ENCODE data around the gene PRKAG1. TPM values are rescaled to one million over a fixed set of nuclear protein-coding genes. Genes with fewer than 3 reads are reported as not detected.

PRKAG1 gene
- total RNA-seq, 1 experiment from 2014 or later, result 67.1 TPM

DNA sequence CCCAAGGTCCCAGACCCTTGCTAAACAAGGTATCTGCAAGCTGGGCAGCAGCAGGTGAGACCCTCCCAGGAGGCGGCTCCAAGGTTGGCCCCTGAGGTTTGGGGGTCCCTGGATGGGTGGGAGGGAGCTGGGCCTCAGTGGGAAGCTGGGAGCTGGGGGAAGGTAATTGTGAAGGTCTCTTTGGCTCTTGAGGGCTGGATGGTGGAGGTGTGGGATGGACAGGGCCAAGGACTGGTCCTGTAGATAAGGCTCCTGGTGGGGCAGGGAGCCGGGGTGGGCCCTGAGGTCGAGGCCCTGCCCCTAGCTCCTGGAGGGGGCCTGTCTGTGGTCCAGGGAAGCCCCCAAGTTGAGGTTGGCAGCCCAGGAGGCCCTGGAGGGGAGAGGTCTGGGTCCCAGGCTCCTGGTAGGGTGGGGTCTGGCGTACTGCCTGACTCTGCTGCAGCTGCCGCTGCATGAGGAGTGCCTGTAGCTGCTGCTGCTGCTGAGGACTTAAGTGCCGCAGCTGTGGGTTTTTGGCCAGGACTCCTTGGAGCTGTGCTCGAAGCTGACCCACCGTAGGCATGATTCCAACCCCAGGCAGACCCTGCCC is 13.1 kb upstream of the PRKAG1 start:
- DNase-seq (ENCODE audit: low read depth), result no peak

DNA sequence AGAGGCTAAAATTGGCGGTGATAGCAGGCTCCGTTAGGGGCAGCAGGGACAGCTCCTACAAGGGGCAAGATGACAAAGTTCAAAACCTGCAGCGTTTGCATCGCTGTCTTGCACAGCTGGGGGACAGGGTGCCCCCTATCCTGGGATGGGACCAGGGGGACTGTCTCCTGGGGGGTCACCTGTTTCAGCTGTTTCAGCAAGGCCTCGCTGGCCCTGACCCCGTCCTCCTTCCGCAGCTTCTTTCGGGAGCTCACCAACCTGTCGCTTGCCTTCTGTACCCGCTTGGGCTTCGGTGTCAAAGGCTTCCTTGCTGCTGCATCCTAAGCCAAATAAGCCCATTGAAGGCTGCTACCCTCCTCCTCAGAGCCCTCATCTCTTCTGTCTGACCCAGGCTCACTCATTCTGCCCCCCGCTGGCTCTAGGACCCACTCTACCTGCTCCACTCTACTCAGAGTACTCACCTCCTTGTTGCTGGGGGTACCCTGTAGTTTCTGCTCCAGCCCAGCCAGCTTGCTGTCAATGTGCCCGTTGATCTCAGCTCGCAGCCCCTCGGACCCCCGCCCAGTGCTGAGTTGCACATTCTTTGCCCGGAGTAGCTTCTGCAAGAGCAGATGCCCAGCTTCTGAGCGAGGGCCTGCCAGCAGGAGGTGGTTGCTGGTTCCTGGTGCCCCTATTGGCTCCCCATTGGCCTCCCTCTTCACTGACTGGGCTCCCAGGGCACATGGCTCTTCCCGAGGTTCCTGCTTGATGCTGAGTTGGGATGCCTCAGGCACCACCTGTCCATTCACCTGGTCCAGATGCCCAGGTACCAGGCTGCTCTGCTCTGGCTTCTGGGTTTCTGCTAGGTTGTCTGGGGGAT is 12.4 kb upstream of the PRKAG1 start:
- no peak for DNase-seq (ENCODE audit: low read depth)

DNA sequence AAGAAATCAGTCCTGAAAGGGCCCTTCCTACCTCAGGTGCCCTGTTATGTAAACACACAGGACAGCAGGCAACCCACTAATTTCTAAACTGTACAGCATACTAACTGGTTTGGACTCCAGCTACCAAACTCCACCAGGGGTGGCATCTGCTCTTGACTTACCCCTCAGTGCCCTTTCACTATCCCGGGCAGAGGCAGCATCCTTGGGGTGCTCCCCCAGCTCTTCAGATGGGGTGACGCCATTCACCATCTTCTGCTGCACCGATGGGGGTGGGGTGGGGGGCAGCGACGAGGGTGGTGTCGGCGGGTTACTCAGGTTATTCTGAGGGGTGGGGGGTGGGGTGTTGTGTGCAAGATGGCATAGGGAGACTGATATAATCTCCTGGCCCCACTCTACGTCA is 11.5 kb upstream of the PRKAG1 start:
- DNase-seq (ENCODE audit: low read depth), result no peak

DNA sequence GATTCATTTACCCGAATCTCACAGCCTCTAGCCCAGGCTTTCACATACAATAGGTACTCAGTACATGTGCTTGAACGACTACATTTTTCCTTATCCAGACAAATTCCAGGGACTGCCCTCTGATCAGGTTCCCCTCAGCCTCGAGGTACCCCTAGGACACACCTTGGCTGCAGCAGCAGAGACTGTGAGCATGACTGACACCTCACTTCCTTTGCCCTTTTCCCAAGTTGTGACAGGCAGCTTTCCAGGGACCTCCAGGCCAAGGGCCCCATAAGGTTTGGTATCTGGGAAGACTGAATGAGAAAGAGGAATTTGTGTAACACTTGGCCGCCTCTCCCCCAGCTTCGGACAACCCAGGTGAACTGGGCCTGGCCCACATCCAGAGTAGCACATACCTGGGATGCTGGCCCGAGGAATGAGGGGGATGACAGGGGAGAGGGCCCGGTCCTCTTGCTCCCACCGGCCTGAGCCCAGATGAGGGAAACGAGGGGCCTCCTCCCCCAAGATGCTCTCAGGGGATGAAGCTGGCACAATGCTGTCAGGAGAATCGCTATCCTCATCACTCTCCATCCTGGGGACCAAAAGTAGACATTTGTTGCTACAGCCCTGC is 10.2 kb upstream of the PRKAG1 start:
- no peak for DNase-seq (ENCODE audit: low read depth)

GRCh38 chr12:49027846-49028555 is 9.4 kb upstream of the PRKAG1 start:
- DNase-seq (ENCODE audit: low read depth), result no peak

- DNase-seq (ENCODE audit: low read depth), result no peak
Measured at GRCh38 chr12:49026678-49027480, 8.3 kb upstream of the PRKAG1 start.

- no peak for DNase-seq (ENCODE audit: low read depth)
Measured at GRCh38 chr12:49026101-49026500, 7.5 kb upstream of the PRKAG1 start.

DNA sequence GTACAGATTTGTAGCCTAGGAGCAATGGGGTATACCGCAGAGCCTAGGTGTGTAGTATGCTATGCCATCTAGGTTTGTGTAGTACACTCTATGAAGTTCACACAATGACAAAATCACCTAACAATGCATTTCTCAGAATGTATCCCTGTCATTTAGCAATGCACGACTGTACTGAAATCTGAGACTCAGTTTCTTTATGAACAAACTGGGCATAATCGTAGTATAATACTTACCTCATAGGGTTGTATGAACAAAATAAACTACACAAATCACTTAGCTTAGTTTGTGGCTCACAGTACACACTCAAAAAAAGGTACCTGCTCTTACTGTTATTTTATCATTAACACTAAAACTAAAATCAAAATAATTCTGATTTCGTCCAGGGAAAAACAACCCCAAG is 6.9 kb upstream of the PRKAG1 start:
- no peak for DNase-seq (ENCODE audit: low read depth)

- no peak for DNase-seq (ENCODE audit: low read depth)
Measured at GRCh38 chr12:49024543-49024942, 6.0 kb upstream of the PRKAG1 start.

DNA sequence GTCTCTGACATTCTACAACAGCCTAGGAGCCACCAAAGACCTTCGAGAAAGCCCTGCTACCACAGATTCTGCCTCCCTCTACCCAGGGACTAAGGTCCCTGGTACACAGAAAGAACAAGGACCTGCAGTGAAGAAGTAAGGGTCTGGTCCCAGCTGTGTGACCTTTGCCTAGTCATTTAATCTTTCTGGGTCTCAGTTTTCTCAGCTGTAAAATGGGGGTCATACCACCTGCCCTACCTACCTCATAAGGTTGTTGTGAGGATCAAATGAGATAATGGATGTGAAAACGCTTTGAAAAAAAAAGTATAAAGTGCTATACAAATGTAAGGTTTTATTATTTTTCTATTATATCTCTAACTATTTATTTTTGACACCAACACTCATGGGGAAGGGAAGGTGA is 5.2 kb upstream of the PRKAG1 start:
- no peak for DNase-seq (ENCODE audit: low read depth)

- no peak for DNase-seq (ENCODE audit: low read depth)
Measured at GRCh38 chr12:49022558-49023178, 4.1 kb upstream of the PRKAG1 start.

GRCh38 chr12:49021292-49021915 is 2.8 kb upstream of the PRKAG1 start:
- DNase-seq (ENCODE audit: low read depth), result no peak

GRCh38 chr12:49020441-49020840 is 1.9 kb upstream of the PRKAG1 start:
- DNase-seq (ENCODE audit: low read depth), result no peak

DNA sequence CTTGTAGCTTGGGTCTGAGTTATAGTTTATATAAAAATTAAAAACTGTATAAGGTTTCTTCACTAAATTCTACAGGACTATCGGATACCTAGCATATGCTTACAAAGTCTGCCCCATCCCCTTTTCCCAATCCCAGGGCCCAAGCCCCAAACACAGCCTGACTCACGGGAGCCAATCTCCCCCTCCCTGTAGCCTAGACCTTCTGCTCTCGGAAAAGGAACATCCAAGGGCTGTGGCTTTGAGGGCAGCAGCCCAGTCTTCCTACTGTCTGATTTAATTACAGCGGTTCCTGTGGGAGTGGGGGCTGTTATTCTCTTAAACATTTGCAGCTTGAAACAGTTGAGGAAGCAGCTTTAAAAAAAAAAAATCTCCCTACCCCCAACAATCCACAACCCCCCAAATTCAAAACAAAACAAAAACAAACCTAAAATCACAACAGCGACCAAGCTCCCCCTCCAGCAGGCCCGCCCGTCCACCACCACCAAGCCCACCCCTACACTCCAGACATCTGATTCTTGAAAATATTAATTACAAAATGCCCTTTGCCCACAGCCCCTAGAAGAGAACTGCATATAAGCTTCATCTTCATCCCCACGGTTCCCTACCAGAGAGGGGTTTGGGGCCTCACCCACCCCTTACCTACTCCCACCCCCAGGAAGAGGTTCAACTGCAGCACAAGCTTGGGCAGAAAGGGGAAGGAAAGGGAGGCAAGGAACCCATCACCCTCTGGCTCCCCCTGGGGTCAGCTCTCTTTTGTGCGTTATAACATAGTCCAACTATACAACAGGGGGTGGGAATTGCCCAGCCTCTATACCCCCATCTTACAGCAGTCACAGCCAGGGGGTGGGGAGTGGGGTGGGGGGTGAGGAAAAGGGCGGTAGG is 1.1 kb upstream of the PRKAG1 start:
- DNase-seq (ENCODE audit: low read depth), result peak; percentile 48

- DNase-seq (ENCODE audit: low read depth), result no peak
Measured at GRCh38 chr12:49019120-49019430, 499 bp upstream of the PRKAG1 start.

DNA sequence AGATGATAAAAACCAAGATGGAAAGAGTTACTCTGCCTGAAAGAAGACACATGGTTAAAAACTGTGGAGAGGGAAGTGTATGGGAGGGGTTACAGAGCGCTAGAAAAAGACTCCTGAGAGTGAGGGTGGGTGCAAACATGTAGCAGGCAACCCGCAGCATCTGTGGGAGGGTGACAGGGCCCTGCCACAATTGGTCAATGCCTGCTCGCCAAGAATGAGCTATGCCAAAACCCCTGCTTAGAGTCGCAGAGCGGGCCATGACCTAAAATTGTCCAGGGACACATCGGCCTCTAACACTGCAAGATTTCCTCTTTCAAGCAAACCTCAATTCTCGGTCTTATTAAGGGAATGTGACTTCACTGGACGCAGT is 700 bp downstream of the PRKAG1 start:
- DNase-seq (ENCODE audit: low read depth), result peak; percentile 55

- DNase-seq (ENCODE audit: low read depth), result no peak
Measured at GRCh38 chr12:49015196-49015595, 3.4 kb downstream of the PRKAG1 start.

GRCh38 chr12:49014547-49014946 is 4.0 kb downstream of the PRKAG1 start:
- no peak for DNase-seq (ENCODE audit: low read depth)

GRCh38 chr12:49013428-49013827 is 5.1 kb downstream of the PRKAG1 start:
- no peak for DNase-seq (ENCODE audit: low read depth)

DNA sequence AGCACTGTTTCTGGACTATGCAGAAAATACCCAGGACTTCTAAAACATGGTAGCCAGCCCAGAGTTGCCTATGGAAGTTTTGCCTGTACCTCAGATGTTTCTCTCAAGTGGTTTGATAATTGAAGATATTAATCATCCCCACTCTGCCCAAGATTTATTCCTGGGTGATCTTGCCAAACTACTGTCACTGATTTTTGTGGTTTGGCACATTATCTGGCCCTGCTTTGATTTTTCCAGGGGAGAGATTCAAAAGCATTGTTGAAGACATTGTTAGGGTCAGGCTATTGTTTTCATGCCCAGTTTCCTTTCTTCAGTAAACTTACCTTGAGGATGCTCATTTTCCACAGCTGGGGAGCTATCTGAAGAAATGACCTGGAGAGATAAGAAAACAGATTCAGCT is 5.8 kb downstream of the PRKAG1 start:
- DNase-seq (ENCODE audit: low read depth), result no peak

Data from Daoy (cell line).